ENCODE data around the gene RILPL2. TPM values are rescaled to one million over a fixed set of nuclear protein-coding genes. Genes with fewer than 3 reads are reported as not detected.

RILPL2 gene
- total and polyA plus RNA-seq, 2 of the 13 experiments (the other 11 are each of a cell fraction or from before 2014, with no cell fraction given): 2.7 to 8.1 TPM

- TF ChIP-seq LCORL (IDR thresholded peaks at IDR 0.05) (no peak), LCORL (CRISPR knock-in tag; IDR thresholded peaks at IDR 0.05) (peak; percentile 78), ZNF34 (CRISPR knock-in tag; IDR thresholded peaks at IDR 0.05; ENCODE audit: borderline replicate concordance) (0 out of 2 replicates have a peak, but pooled peaks have one; percentile 55), ZNF788 (CRISPR knock-in tag; IDR thresholded peaks at IDR 0.05; ENCODE audit: borderline replicate concordance) (peak; percentile 23; the same call in 1 of the 2 replicates), SAP130 (CRISPR knock-in tag; IDR thresholded peaks at IDR 0.05; ENCODE audit: low read depth) (peak; percentile 63), RFX3 (CRISPR knock-in tag; IDR thresholded peaks at IDR 0.05) (peak; percentile 63; the same call in 1 of the 2 replicates), SAFB2 (CRISPR knock-in tag; IDR thresholded peaks at IDR 0.05; ENCODE audit: borderline replicate concordance, low read depth) (peak; percentile 42; the same call in 1 of the 2 replicates), PREB (CRISPR knock-in tag; IDR thresholded peaks at IDR 0.05) (no peak), ZNF253 (CRISPR knock-in tag; IDR thresholded peaks at IDR 0.05; ENCODE audit: borderline replicate concordance) (no peak), ZNF354B (CRISPR knock-in tag; IDR thresholded peaks at IDR 0.05) (no peak), KLF11 (CRISPR knock-in tag; IDR thresholded peaks at IDR 0.05) (no peak), MYNN (CRISPR knock-in tag; IDR thresholded peaks at IDR 0.05; ENCODE audit: low read depth) (0 out of 2 replicates have a peak, but pooled peaks have one; percentile 50), HMGXB4 (CRISPR knock-in tag; IDR thresholded peaks at IDR 0.05; ENCODE audit: borderline replicate concordance in 1 of 2, low read depth in 1 of 2) (peak; percentile 22 to 77; a peak in 2 of 4 replicates), FOXK2 (IDR thresholded peaks at IDR 0.05) (no peak), HNRNPLL (IDR thresholded peaks at IDR 0.05; ENCODE audit: low read depth, low read length, poor library complexity, severe bottlenecking) (peak; percentile 61), CTCF (CRISPR knock-in tag; IDR thresholded peaks at IDR 0.05) (peak; percentile 19; the same call in 1 of the 2 replicates), HNRNPK (IDR thresholded peaks at IDR 0.05; ENCODE audit: low read depth, low read length, poor library complexity, severe bottlenecking) (no peak), ZNF703 (CRISPR knock-in tag; IDR thresholded peaks at IDR 0.05; ENCODE audit: borderline replicate concordance) (no peak; the same call in 1 of the 2 replicates), DMAP1 (CRISPR knock-in tag; IDR thresholded peaks at IDR 0.05) (peak; percentile 65; the same call in 1 of the 2 replicates), TFAP4 (IDR thresholded peaks at IDR 0.05; ENCODE audit: borderline replicate concordance, low read depth) (peak; percentile 59; the same call in 1 of the 2 replicates), POLR2AphosphoS5 (IDR thresholded peaks at IDR 0.05; ENCODE audit: low read depth, low read length) (peak; percentile 53; the same call in 1 of the 2 replicates), ZFP37 (CRISPR knock-in tag; IDR thresholded peaks at IDR 0.05; ENCODE audit: borderline replicate concordance) (no peak), ZSCAN29 (CRISPR knock-in tag; conservative IDR thresholded peaks at IDR 0.05) (0 out of 2 replicates have a peak, but pooled peaks have one; percentile 75), POGZ (CRISPR knock-in tag; IDR thresholded peaks at IDR 0.05) (0 out of 2 replicates have a peak, but pooled peaks have one; percentile 45)
These were observed at the start of gene RILPL2 (continued) for GRCh38 chr12:123436017-123436964.

Data from HepG2 (cell line).